T-helper 22 cell (primary cell): ENCODE measurements around the gene CYYR1.

Experiments used
- DNase-seq: peaks from one replicate; pipeline ENCODE4 v3.0.0-alpha.2; 2020; ENCODE audit warnings: low read depth

CYYR1 gene

DNA sequence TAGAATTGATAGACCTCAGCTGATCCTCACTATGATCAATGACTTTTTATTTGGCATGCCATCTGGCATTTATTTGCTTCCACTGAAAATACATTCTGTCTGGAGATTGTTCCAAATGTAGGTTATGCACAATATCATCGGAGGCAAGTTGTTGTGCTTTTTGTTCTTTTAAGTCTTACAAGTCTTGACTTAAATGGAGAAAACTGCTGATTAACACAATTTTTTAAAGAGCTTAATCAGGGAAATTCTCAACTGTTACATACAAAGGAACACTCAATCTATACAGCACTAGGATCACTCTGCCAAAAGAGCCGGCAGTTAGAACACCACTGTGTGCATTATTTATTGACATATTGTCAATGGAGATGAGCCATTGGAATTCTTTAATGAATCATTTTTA, 19.2 kb downstream of the CYYR1 start:
- DNase-seq = no peak

- no peak for DNase-seq
Observed at GRCh38 chr21:26550326-26550725, 22.8 kb downstream of the CYYR1 start.

DNA sequence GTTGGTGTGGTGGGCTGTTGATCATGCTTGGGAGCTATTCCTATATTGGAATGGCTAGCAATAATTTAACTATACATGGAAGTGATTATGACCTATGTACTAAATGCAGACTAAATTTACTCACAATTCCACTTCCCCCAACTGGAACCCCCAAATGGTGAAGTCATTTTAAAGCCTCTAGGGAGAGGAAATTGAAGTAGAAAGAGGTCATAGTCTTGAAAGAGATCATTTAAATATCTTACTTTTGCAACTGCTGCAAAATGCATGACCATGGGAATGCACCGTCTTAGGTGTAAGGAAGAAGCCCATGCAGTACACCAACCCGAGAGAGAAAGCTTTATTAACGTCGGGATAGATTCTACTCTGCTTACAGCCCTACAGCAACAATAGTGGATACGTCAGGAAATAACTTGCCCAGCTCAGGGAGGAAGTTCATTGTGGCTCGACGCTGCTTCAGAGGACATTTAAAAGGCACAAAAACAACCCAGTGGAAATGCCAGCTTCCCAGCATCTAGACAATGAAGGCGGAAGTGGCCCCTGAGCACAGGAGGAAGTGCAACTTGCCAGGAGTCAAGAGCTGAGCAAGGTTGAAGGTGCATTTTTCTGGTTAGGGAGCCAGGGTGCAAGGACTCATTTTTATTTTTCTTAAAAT, 26.5 kb downstream of the CYYR1 start:
- DNase-seq = no peak

- DNase-seq = no peak
Observed at GRCh38 chr21:26544201-26544775, 28.8 kb downstream of the CYYR1 start.

- no peak for DNase-seq
Observed at GRCh38 chr21:26540651-26541050, 32.4 kb downstream of the CYYR1 start.

DNA sequence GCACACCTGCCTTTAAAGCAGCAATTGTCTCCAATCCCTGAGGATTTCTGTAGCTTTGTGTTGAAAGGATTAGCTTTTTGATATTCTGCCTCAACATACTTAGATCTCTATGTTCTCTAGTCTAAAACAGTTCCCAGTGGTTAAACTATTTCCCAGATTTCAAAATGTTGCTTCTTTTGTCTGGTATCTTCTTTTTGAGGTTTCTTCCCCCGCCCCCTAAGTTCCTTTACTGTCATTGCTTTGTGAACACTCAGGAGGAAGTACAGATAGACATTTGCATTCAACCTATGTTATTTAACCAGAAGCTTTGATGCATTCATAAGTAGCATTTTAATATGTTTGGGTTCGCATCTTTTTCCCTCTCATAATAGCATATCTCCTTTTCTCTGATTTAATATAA, 33.5 kb downstream of the CYYR1 start:
- DNase-seq = no peak

- DNase-seq = no peak
Observed at GRCh38 chr21:26534517-26534916, 38.6 kb downstream of the CYYR1 start.

DNA sequence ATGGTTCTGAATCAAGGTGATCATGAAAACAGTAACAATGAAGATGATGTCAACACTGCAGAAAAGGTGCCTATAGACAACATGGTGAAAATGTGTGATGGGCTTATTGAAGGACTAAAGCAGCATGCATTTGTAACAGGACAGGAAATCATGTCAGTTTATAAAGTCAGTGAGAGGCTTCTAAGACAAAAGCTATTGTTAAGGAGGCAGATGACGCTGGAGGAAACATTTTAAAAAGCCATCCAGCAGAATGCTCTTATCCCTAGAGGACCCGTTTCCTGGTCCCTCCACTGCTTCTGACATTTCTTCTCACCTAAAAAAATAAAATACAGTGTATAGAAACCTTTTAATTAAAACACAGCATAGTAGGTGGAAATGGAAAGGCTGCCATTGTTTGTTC, 40.9 kb downstream of the CYYR1 start:
- no peak for DNase-seq

GRCh38 chr21:26529526-26529925, 43.6 kb downstream of the CYYR1 start:
- no peak for DNase-seq

- no peak for DNase-seq
Observed at GRCh38 chr21:26528882-26529281, 44.2 kb downstream of the CYYR1 start.

DNA sequence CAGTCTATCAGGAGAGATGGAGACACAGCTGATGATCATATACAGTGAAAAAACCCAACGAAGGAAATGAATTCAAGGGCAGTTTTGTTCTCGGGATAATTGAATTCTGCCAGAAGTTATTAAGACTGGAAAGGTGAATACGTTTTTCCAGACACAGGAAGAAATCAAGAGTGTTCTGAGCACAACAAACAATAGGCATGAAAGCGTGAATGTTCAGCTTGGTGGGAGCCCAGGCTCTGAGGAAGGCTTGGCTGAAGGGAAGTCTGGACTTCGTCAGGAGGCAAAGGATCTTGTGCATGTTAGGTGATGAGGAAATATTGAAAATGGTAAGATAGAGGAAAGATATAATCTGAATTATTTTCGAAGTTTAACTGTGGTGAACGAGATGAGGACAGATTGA, 50.4 kb downstream of the CYYR1 start:
- DNase-seq = no peak

GRCh38 chr21:26519142-26519541, 53.9 kb downstream of the CYYR1 start:
- no peak for DNase-seq

DNA sequence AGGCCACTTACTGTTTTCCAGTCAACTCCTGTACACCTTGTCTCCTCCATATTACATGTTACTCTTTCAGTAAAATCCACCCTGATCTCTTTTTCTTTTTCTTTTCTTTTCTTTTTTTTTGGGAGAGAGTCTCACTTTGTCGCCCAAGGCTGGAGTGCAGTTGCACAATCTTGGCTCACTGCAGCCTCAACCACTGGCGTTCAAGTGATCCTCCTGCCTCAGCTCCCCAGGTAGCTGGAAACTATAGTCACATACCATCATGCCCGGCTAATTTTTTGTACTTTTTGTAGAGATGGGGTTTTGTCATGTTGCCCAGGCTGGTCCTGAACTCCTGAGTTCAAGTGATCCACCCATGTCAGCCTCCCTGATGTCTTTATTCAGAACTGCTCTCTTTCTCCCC, 57.8 kb downstream of the CYYR1 start:
- DNase-seq = no peak

- no peak for DNase-seq
Observed at GRCh38 chr21:26513212-26513611, 59.9 kb downstream of the CYYR1 start.

GRCh38 chr21:26512664-26513063, 60.4 kb downstream of the CYYR1 start:
- DNase-seq = no peak

GRCh38 chr21:26508903-26509302, 64.2 kb downstream of the CYYR1 start:
- DNase-seq = no peak

DNA sequence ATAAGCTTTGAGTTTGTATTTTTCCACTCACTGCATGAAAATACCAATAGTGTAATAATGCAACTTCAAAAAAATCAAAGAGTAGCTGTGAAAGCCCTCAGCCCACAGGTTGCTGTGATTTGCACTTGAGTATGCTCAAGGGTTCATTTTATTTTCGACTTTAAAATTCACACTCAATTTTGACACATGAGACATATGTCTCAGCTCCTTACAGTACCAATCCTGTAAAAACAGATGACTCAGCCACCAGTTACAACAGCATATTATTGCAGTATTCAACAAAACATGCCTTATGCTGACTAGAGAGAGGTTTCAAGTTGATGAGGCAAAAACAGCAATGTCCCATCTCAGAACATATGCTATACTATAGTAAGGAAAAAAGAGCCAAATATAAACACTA, 66.1 kb downstream of the CYYR1 start:
- no peak for DNase-seq

DNA sequence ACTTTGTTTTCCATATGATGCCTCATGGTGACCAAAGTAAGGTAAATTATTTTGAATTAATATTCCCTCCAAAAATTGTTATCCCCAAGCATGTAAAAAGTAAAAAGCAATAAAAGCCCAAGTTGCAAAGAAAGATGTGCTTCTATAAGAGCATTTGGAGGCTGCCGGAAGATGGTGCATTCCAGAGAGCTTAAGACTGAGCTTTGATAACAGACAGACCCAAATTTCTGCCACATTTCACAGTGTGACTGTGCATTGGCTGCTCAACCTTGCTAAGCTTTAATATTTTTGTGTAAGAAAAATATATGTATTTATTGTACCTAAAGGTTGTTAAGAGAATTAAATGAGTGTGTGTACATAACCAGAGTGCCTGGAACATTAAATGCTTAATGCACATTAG, 67.9 kb downstream of the CYYR1 start:
- no peak for DNase-seq

DNA sequence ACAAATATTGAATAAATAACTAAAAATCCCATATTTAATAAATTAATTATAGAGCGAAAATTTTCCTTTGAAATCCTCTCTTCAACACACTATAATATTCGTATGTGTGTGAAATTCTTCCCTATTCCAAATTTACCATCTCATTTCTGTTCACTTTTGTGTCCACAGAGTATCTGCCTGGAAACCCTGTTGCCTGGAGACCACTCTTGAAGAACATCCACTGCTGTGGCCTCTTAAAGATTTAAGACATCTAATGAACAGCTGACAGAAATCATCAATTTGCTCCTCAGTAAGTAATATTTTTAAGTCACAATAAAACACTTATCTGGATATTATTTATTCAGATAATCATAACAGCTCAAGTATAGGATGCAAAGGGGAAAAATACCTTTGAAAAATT, 69.7 kb downstream of the CYYR1 start:
- DNase-seq = no peak

GRCh38 chr21:26501495-26502021, 71.5 kb downstream of the CYYR1 start:
- no peak for DNase-seq

GRCh38 chr21:26499495-26499894, 73.6 kb downstream of the CYYR1 start:
- no peak for DNase-seq

DNA sequence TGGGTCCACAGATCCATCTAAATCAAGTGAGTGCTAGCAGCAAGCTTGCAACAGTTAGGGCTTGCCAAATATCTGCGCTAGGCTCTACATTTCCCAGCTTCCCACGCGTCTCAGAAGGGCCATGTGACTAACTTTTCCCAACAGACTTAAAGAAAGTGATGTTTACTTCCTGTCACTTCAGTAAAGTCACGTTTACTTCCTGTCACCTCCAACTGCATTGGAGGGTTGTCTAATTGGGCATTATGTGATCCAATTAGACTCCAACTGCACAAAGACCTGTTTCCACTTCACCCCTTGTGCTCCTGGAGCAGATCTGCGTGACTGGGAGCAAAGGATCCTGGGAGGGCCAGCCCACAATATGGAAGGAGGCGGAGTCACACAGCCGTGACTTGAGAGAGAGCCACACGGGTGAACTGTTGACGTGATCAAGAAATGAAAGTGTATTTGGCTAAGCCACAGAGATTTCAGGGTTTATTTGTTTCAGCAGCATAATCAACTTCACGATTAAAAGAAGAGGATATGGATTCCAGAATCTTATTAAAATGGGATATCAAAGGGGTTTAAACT, 77.7 kb downstream of the CYYR1 start:
- DNase-seq = no peak

- DNase-seq = no peak
Observed at GRCh38 chr21:26491663-26492062, 81.4 kb downstream of the CYYR1 start.

DNA sequence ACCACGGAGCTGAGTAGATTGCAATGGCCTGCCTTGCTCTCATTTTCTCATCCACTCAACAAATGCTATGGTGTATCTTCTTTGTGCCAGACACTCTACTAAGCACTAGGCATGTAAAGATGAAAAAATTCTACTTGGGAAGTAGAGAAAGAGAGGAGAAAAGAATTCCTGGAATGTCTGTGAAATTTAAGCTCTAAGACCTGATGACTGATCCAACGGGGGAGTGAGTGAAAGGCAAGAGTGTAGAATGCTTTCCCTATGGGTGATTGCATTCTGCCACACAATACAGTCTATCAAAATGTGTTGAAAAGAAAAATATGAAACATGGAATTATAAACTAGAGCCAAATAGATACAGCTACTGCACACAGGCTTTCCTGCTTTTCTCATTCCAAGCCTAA, 82.3 kb downstream of the CYYR1 start:
- no peak for DNase-seq
